Stimulated activated CD4-positive, alpha-beta T cell treated with anti-CD3 and anti-CD28 coated beads, Interleukin-15, amount 100 ng/mL, for 1 hour (primary cell): ENCODE data around the gene SACS.
"Not testable (repeated sequence)": the region's sequence is repeated elsewhere in the genome, so short reads cannot be mapped to it uniquely, and the experiment has no call there.

Source experiments
- DNase-seq, 2 donors: peaks; one replicate each; pipeline ENCODE4 v3.0.0-alpha.2; 2020; ENCODE audit warnings: low read depth in 1 of 2, low spot score in 1 of 2

SACS gene

GRCh38 chr13:23455401-23456185 is 22.1 kb upstream of the SACS start:
- DNase-seq: no peak

GRCh38 chr13:23453132-23453531 is 19.6 kb upstream of the SACS start:
- DNase-seq: no peak

- DNase-seq: no peak
Measured at GRCh38 chr13:23450340-23451046, 17.0 kb upstream of the SACS start.

GRCh38 chr13:23449398-23450162 is 16.1 kb upstream of the SACS start:
- DNase-seq: no peak

- DNase-seq: no peak
Measured at GRCh38 chr13:23447927-23448326, 14.4 kb upstream of the SACS start.

GRCh38 chr13:23445794-23446193 is 12.3 kb upstream of the SACS start:
- DNase-seq: no peak

GRCh38 chr13:23443878-23444277 is 10.4 kb upstream of the SACS start:
- no peak for DNase-seq

GRCh38 chr13:23443110-23443509 is 9.6 kb upstream of the SACS start:
- no peak for DNase-seq

GRCh38 chr13:23440821-23441618 is 7.5 kb upstream of the SACS start:
- no peak for DNase-seq

- DNase-seq: not testable (repeated sequence)
Measured at GRCh38 chr13:23440324-23440723, 6.8 kb upstream of the SACS start.

GRCh38 chr13:23437916-23438315 is 4.4 kb upstream of the SACS start:
- DNase-seq: no peak

GRCh38 chr13:23436680-23437079 is 3.2 kb upstream of the SACS start:
- DNase-seq: no peak

GRCh38 chr13:23434491-23434890 is 989 bp upstream of the SACS start:
- no peak for DNase-seq

- no peak for DNase-seq
Measured at GRCh38 chr13:23432626-23433025, 876 bp downstream of the SACS start.

GRCh38 chr13:23430664-23431063 is 2.8 kb downstream of the SACS start:
- no peak for DNase-seq

GRCh38 chr13:23427881-23428528 is 5.5 kb downstream of the SACS start:
- no peak for DNase-seq

GRCh38 chr13:23427342-23427843 is 6.1 kb downstream of the SACS start:
- no peak for DNase-seq

GRCh38 chr13:23421596-23421995 is 11.9 kb downstream of the SACS start:
- DNase-seq: no peak

- DNase-seq: no peak
Measured at GRCh38 chr13:23418776-23419683, 14.5 kb downstream of the SACS start.
